ENCODE measurements around the gene TAAR2.
"Not testable (repeated sequence)": the region's sequence is repeated elsewhere in the genome, so short reads cannot be mapped to it uniquely, and the experiment has no call there.

The TAAR2 gene

GRCh38 chr6:132612449-132613108 is 11.5 kb downstream of the TAAR2 start:
- no peak for DNase-seq

GRCh38 chr6:132611616-132612015 is 12.5 kb downstream of the TAAR2 start:
- DNase-seq = no peak

- DNase-seq = no peak
These were observed 16.4 kb downstream of the TAAR2 start for GRCh38 chr6:132607544-132608233.

- DNase-seq = no peak
These were observed 19.4 kb downstream of the TAAR2 start for GRCh38 chr6:132604635-132605152.

DNA sequence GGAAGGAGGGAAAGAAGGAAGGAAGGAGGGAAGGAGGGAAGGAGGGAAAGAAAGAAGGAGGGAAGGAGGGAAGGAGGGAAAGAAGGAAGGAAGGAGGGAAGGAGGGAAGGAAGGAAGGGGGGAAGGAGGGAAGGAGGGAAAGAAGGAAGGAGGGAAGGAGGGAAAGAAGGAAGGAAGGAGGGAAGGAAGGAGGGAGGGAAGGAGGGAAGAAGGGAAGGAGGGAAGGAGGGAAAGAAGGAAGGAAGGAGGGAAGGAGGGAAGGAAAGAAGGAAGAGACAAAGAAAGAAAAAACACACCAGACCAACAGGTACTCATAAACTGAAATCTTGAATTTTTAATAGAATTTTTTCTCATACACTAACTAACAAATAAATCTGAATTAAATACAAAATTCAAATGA is 23.2 kb downstream of the TAAR2 start:
- DNase-seq = not testable (repeated sequence)

GRCh38 chr6:132598473-132598872 is 25.6 kb downstream of the TAAR2 start:
- DNase-seq = no peak

DNA sequence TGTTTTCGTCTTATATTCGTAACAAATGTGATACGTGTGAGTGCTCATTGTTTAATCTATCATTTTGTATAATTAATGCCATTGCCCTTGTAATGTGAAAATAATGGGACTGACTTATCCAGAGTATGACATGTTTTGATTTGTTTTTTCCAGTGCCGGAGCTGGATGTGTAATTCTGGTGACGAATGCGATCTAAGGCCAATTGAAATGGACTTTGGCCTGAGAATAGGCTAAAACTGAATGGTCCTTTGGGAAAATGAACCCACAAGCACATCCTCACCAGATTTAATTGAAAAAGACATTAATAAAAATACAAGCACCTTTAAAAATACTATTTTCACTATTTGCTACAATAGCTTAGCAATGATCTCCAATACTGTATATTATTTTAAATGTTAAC is 27.9 kb downstream of the TAAR2 start:
- DNase-seq = no peak

- no peak for DNase-seq
These were observed 31.2 kb downstream of the TAAR2 start for GRCh38 chr6:132592855-132593254.

GRCh38 chr6:132590362-132590761 is 33.7 kb downstream of the TAAR2 start:
- no peak for DNase-seq

DNA sequence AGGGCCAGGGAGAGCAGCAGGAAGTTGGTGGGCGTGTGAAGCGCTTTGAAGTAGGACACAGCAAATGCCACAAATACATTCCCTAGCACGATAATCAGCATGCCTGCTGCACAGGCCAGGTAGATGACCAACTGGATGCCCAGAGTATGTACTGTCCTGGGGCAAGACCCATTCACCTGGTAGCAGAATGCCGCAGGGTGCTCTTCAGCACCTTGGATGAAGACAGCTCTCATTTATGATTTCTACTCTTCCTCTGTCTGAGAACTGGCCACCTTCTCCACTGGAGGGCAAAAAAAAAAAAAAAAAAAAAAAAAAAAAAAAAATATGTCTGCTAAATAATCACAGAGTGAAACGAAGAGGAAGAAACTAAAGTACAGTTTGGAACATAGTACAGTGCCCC is 34.6 kb downstream of the TAAR2 start, which contains the start of gene TAAR5:
Gene TAAR5 (minus strand): TSS at position 288 of the 400 bp plus-strand sequence. CDS start 55 bp downstream, at position 233.
- no peak for DNase-seq

GRCh38 chr6:132587424-132587823 is 36.7 kb downstream of the TAAR2 start:
- no peak for DNase-seq

DNA sequence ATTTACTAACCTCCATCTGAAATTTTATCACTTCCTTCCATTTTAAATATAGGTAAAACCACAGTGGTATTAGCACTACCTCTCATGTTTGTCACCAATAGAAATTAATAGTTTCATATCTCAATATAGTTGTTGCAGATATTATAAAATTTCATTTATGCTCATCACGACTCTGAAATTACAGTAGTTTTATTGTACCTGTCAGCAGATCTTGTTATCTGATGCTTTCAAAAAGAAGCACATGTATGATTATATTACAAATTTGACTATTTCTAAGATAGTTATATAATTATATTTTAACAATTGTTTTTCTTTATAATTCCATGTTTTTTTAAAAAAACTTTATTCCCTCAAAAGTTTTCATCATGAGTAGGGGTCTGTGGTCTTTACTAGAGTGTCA is 39.4 kb downstream of the TAAR2 start:
- no peak for DNase-seq

DNA sequence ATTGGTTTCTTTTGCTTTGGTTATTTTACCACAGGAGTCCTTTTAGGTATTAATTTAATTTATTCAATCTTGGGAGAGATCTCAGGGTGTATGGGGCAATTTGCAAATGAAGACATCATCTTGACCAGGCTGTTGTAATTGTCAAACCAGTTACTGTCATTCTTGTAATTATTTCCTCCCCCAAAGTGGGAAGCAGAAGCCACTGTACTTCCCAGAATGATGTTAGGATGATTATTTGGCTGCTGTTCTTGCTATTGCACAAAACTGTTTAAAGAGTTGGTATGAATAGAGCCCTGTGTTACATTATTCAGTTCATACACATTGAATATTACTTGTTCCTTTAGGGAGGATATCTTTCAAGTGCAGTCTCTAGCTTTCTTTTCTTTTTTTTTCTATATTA is 52.3 kb downstream of the TAAR2 start:
- no peak for DNase-seq

DNA sequence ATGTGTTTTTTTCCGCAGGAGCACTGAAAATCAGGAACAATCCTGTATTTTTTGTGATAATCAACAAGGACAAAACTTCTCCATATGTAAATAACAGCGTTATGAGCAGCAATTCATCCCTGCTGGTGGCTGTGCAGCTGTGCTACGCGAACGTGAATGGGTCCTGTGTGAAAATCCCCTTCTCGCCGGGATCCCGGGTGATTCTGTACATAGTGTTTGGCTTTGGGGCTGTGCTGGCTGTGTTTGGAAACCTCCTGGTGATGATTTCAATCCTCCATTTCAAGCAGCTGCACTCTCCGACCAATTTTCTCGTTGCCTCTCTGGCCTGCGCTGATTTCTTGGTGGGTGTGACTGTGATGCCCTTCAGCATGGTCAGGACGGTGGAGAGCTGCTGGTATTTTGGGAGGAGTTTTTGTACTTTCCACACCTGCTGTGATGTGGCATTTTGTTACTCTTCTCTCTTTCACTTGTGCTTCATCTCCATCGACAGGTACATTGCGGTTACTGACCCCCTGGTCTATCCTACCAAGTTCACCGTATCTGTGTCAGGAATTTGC is 53.8 kb downstream of the TAAR2 start, which contains the start of gene TAAR6:
Gene TAAR6 (plus strand): TSS at position 102 of the 557 bp plus-strand sequence. CDS start 0 bp downstream, at position 102.
- no peak for DNase-seq

GRCh38 chr6:132569170-132569569 is 54.9 kb downstream of the TAAR2 start:
- no peak for DNase-seq

- DNase-seq = no peak
These were observed 55.5 kb downstream of the TAAR2 start for GRCh38 chr6:132568611-132569010.

GRCh38 chr6:132567566-132567965 is 56.5 kb downstream of the TAAR2 start:
- no peak for DNase-seq
